H1 (cell line): ENCODE results near the gene EYA2. TPM values are rescaled to one million over a fixed set of nuclear protein-coding genes. Genes with fewer than 3 reads are reported as not detected.

Experiments
- HDAC6 ChIP-seq: IDR thresholded peaks from one replicate; pipeline ENCODE4 v1.7.1; 2012; ENCODE audit warnings: low read depth, mild to moderate bottlenecking, inconsistent platforms, low read length, moderate library complexity
- POLR2AphosphoS5 ChIP-seq: IDR thresholded peaks from 2 replicates; pipeline ENCODE4 v1.6.1; 2011; ENCODE audit warnings: low read depth, low read length
- RFX5 ChIP-seq: IDR thresholded peaks from 2 replicates; pipeline ENCODE4 v1.6.1; 2011; ENCODE audit warnings: low read depth, low read length, improper control_type of control experiment, borderline replicate concordance
- SIRT6 ChIP-seq: IDR thresholded peaks from one replicate; pipeline ENCODE4 v1.7.1; 2012; ENCODE audit warnings: low read length, inconsistent platforms
- TCF12 ChIP-seq: IDR thresholded peaks from 2 replicates; pipeline ENCODE4 v1.6.1; 2011; ENCODE audit warnings: low read depth, mild to moderate bottlenecking, low read length
- polyA plus RNA-seq, 7 experiments: library from polyadenylated mRNA; depleted of rRNA in 3 of 7; stranded (reverse) in 5 of 7; unstranded in 2 of 7; fragments of >200 nt in 5 of 7; fragments of 200-250 nt in 2 of 7; gene quantifications; 1 replicate in 5 of 7; 2 replicates in 1 of 7; 4 replicates in 1 of 7; pipeline versions ENCODE4 v1.2.1 to v1.2.3, GENCODE V29; 2011 to 2013; ENCODE audit warnings: missing spikeins in 2 of 7, mixed read lengths in 2 of 7
- total RNA-seq: library from RNA; stranded (reverse); fragmentation: NEBNext Ultra II Directional; extraction: Animal tissue kit (Norgen Biotek cat#: 25700); gene quantifications from 2 replicates; pipeline ENCODE4 v1.2.1, GENCODE V29; 2021

EYA2 gene
- total and polyA plus RNA-seq, 2 of the 8 experiments (the other 6 are each of a cell fraction or from before 2014, with no cell fraction given) = 1.6 to 1.7 TPM

DNA sequence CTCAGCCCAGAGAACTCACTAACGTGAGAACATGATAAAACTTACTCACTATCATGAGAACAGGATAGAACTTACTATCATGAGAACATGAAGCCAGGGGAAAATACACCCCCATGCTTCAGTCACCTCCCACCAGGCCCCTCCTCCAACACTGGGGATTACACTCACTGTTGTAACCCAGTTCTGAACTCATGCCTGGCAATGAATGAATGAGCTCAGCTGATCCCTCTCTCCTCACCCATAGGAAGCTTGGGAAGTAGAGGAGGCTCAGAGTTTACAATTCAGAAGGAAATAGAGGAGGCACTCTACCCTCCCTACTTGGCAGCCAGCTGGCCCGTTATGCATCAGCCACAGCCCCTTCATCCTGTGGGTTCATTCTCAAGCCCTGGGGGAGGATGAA, 102.5 kb downstream of the EYA2 start (continued):
- TF ChIP-seq TCF12 (no peak), RFX5 (no peak), HDAC6 (no peak), SIRT6 (no peak), POLR2AphosphoS5 (no peak)
